Osteocyte (in vitro differentiated cells): ENCODE measurements around the gene SUPT3H. TPM values are rescaled to one million over a fixed set of nuclear protein-coding genes. Genes with fewer than 3 reads are reported as not detected.

Source experiments
- DNase-seq: peaks from one replicate; pipeline ENCODE4 v3.0.0; 2021; ENCODE audit warnings: mixed read lengths; ENCODE audit not compliant: unreplicated experiment; ENCODE audit errors: extremely low spot score
- H3K27ac Mint-ChIP-seq: one replicate; pipeline ENCODE4 v1.8.0; 2021; ENCODE audit warnings: mild to moderate bottlenecking, mixed read lengths; ENCODE audit not compliant: unreplicated experiment
- H3K27me3 Mint-ChIP-seq: one replicate; pipeline ENCODE4 v1.8.0; 2021; ENCODE audit warnings: mixed read lengths; ENCODE audit not compliant: unreplicated experiment
- H3K36me3 Mint-ChIP-seq: one replicate; pipeline ENCODE4 v1.8.0; 2021; ENCODE audit warnings: mixed read lengths; ENCODE audit not compliant: unreplicated experiment
- H3K4me1 Mint-ChIP-seq: one replicate; pipeline ENCODE4 v1.8.0; 2021; ENCODE audit warnings: mixed read lengths; ENCODE audit not compliant: unreplicated experiment
- H3K4me3 Mint-ChIP-seq: one replicate; pipeline ENCODE4 v1.8.0; 2021; ENCODE audit warnings: mild to moderate bottlenecking, moderate library complexity, mixed read lengths; ENCODE audit not compliant: unreplicated experiment
- H3K9me3 Mint-ChIP-seq: one replicate; pipeline ENCODE4 v1.8.0; 2021; ENCODE audit warnings: mixed read lengths; ENCODE audit not compliant: unreplicated experiment
- CTCF ChIP-seq: fragments of 200-600 bp; sonication (generic); IDR thresholded peaks from 2 replicates; pipeline ENCODE4 v1.5.0; 2021; ENCODE audit warnings: antibody characterized with exemption, mild to moderate bottlenecking, moderate library complexity
- total RNA-seq: library from RNA; stranded (reverse); gene quantifications from 2 replicates; pipeline ENCODE4 v1.2.1, GENCODE V29; 2021

SUPT3H gene
- total RNA-seq, 1 donor from 2014 or later: 13.2 TPM

- no peak for TF ChIP-seq CTCF
- Mint-ChIP-seq H3K9me3 (no peaks in the 10 kb centered on the region), H3K36me3 (peaks cover 2% of the 10 kb centered on the region), H3K4me3 (no peak overlapping the region), H3K27ac (no peak overlapping the region), H3K4me1 (no peaks in the 10 kb centered on the region), H3K27me3 (no peaks in the 10 kb centered on the region)
- no peak for DNase-seq
Measured at GRCh38 chr6:45367999-45368398, 9.7 kb downstream of the SUPT3H start.

- peaks cover 12% of the 10 kb centered on the region for H3K4me1 Mint-ChIP-seq
- peaks cover 2% of the 10 kb centered on the region for H3K36me3 Mint-ChIP-seq
- H3K9me3 Mint-ChIP-seq: no peaks in the 10 kb centered on the region
- no peak for TF ChIP-seq CTCF
- no peaks in the 10 kb centered on the region for H3K27me3 Mint-ChIP-seq
- no peak overlapping the region for H3K4me3 Mint-ChIP-seq
- no peak for DNase-seq
- H3K27ac Mint-ChIP-seq: no peak overlapping the region
Measured at GRCh38 chr6:45366534-45366933, 11.2 kb downstream of the SUPT3H start.

- Mint-ChIP-seq H3K9me3 (no peaks in the 10 kb centered on the region), H3K4me3 (no peak overlapping the region), H3K36me3 (peaks cover 2% of the 10 kb centered on the region), H3K27ac (no peak overlapping the region), H3K27me3 (no peaks in the 10 kb centered on the region), H3K4me1 (peaks cover 18% of the 10 kb centered on the region)
- no peak for DNase-seq
- no peak for TF ChIP-seq CTCF
Measured at GRCh38 chr6:45365036-45365435, 12.7 kb downstream of the SUPT3H start.

GRCh38 chr6:45364466-45364865 lies 13.3 kb downstream of the SUPT3H start:
- H3K9me3 Mint-ChIP-seq: no peaks in the 10 kb centered on the region
- H3K27ac Mint-ChIP-seq: no peak overlapping the region
- H3K4me3 Mint-ChIP-seq: no peak overlapping the region
- no peak for DNase-seq
- peaks cover 18% of the 10 kb centered on the region for H3K4me1 Mint-ChIP-seq
- no peaks in the 10 kb centered on the region for H3K27me3 Mint-ChIP-seq
- TF ChIP-seq CTCF: no peak
- H3K36me3 Mint-ChIP-seq: peaks cover 2% of the 10 kb centered on the region

- TF ChIP-seq CTCF: no peak
- Mint-ChIP-seq H3K36me3 (peaks cover 10% of the 10 kb centered on the region), H3K9me3 (no peaks in the 10 kb centered on the region), H3K4me1 (peaks cover 15% of the 10 kb centered on the region), H3K4me3 (no peak overlapping the region), H3K27ac (no peak overlapping the region), H3K27me3 (no peaks in the 10 kb centered on the region)
- no peak for DNase-seq
Measured at GRCh38 chr6:45353654-45354053, 24.1 kb downstream of the SUPT3H start.
